Raji (cell line): Measurements from ENCODE around the gene SLIT3.

Experiments
- POLR2A ChIP-seq: IDR thresholded peaks from 2 replicates; pipeline ENCODE4 v1.6.1; 2011; ENCODE audit warnings: low read depth, low read length, control low read depth; ENCODE audit not compliant: insufficient read depth

SLIT3 gene

DNA sequence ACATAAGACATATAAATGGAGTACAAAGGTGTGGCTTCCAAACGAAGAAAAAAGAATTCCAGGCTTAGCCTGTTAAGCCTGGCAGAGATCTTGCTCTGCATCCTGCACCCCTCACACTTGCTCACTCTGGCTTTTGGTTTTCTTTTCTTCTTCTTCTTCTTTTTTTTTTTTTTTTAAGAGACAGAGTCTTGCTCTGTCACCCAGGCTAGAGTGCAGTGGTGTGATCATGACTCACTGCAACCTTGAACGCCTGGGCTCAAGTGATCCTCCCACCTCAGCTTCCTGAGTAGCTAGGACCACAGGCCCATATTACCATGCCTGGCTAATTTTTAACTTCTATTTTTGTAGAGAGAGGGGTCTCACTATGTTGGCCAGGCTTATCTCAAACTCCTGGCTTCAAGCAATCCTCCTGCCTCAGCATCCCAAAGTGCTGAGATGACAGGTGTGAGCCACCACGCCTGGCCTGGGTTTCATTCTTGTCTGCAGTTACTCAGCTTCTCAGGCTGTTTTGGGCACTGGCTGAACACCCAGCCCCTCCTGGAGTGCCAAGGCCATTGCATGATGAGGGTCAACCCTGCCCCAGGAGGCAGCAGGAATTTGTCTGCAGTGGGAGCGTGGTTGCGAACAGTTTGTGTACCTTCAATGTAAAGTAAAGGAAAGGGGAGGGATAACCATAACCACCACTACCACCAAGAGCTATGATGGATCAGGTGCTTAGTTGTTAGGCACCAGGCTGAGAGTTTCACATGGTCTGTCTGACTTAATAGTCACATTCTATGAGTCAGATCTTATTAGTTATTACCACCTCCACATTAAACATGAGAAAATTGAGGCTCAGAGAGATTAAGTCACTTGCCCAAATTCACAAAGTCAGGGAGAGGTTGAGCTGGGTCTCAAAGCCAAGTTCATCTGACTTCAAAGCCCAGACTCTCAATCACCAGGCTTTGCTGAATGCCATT, 502.6 kb downstream of the SLIT3 start:
- TF ChIP-seq POLR2A: no peak

GRCh38 chr5:168796593-168797580, 504.1 kb downstream of the SLIT3 start:
- no peak for TF ChIP-seq POLR2A

- TF ChIP-seq POLR2A: no peak
Measured at GRCh38 chr5:168796000-168796399, 504.9 kb downstream of the SLIT3 start.

DNA sequence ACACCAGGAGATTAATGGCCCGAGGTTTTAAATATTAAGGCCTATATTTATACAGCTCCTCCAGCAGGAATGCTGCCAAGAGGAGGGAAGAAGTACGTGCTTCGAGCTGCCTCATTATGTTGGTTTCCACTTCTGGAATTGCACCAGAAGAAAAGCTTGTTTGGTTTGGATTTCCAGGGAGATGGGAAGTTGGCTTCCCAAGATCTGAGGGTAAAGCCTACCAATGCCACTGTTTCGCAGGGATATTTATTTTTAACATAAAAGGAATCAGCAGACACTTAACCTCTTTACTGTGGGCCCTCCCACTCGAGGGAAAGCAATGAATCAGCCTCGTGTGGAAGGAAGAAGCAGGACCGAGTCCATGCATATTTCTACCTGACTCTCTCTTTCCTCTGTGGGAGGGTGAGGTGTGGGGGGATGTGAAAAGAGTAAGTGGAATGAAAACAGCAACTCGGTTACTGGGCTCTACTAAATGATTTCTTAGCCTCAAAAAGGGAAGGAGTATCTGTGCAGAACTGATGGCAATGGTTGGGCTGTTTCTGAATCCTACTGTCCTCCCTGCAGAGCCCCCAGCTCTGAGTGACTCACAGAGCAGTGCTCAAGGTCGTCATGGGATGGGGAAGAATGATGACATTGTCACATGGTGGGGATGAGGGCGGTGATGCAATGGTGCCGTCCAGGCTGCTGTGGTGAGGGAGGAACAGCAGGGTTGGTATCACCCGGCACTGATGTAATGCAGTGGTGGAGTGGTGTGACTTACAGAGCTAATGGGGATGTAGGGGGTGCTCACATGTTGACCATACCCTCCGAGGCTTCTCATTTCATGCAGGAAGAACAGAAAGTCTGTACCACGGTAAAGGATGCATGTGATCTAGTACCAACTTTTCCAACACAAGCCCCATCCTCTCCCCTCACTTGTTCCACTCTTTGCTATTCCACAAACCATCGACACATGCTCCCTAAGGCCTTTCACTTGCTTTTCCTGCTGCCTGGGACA, 506.8 kb downstream of the SLIT3 start:
- no peak for TF ChIP-seq POLR2A

DNA sequence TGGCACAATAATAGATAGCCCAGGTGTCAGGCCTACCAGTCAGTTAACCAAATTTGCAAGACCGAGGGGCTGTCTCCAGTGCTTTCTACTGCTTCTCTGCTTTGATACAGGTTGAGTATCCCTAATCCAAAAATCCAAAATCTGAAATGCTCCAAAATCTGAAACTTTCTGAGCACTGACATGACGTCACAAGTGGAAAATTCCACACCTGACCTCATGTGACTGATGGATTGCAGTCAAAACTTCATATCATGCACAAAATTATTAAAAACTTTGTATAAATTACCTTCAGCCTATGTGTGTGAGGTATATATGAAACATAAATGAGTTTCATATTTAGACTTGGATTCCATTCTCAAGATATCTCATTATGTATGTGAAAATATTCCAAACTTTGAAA, 508.3 kb downstream of the SLIT3 start:
- no peak for TF ChIP-seq POLR2A

DNA sequence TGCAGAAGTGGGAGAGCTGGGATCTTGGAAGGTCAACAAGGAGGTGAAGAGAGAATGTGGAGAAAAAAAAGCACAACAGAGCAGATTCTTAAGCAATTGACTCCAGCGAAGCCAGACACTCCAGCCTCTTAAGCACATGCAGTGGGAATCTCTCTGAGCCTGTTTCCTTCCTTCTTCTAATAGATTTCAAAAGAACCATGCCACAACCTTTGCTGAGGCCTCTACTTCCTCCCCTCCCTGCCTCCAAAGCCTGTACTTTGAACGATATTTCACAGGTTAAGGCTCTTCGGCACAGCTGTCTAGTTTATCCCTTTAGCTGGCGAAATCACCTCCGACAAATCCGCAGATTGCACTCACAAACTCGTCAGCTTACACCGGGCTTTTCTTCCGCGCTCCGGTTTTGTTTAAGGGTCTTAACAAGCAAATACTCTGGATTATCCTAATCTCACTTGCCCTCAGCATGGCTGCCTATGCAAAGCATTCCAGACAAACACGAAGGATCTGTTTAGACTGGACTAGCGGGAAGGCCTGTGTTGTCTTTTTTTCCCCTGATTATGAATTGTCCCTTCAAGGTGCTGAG, 510.2 kb downstream of the SLIT3 start:
- TF ChIP-seq POLR2A: no peak

DNA sequence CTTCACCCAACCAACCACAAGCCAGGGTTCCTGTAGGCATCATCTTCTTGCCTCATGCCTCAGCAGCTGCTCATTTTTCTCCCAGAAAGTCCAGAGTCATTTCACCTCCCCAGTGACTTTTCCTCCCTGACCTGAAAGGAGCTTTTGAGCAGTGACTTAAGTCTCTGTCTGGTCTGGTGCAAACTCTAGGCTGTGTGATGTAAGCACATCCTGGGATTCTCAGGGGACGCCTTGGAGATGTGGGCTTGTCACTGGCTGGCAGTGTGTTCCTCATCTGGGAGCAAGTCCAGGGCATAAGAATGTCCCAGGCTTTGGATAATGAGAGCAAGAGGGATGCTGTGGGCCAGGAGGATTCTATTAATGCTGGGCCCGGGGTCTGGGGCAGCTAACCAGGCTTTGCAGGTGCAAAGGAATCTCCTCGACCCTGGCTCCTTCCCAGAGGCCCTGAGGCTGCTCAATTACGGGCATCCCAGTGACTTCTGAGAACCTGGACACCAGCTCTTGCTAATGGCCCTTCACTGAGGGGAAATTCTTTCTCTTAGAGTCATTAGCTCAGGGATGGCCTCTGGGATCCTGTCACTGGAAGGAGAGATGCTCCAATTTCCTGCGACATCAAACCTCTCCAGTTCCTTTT, 510.8 kb downstream of the SLIT3 start:
- no peak for TF ChIP-seq POLR2A

DNA sequence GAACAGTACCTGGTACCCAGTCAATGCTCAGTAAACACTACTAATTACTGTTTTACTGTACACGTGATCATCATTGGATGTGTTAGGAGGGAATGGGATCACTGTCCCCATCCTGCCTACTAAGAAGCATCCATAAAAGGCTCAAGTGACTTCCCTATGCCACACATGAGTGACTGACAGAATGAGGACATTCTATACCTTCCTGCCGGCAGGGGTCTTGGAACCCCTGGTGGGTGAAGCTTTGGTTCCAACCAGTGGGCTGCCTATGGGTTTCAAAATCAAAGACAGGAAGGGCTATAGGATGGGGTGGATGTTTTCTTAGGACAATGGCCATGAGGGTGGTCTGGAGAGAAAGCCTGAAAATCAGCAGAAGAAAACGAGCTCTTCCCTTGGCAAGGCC, 512.2 kb downstream of the SLIT3 start:
- TF ChIP-seq POLR2A: no peak

DNA sequence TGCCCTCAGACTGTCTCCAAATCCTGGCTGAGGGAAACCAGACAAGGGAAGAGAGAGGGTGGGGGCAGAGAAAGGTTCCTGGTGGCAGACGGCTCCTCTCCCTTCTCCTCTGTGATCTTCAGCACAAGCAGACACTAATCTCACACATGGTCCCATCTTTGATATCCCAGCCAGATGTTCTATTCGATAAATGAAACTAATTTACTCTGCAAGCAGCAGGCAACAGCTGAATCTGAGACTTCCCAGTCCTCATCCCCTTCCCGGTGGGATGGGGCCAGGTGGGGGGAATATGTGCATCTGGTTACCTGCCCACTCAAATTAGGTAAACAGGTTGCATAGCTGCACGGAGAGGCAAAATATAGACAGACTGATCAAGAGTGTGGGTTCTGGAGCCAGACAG, 512.8 kb downstream of the SLIT3 start:
- no peak for TF ChIP-seq POLR2A

DNA sequence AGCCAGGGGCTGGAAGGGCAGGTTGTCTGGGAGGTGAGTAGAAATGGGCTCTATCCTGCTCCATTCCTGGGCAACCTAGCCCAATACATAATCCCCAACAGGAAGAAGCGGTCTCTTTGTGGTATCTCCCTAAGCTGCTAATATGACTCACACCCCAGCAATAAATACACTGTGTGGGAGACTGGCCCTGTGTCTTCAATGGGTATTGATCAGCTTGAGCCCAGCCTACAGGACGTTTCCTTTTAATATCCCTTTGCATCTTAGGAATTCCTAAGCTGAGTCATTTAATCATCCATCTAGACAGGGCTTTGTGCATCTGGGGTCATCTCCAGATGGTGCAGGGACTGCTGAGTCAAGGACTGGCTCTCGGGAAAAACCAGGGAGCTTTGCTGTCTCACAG, 514.8 kb downstream of the SLIT3 start:
- no peak for TF ChIP-seq POLR2A

DNA sequence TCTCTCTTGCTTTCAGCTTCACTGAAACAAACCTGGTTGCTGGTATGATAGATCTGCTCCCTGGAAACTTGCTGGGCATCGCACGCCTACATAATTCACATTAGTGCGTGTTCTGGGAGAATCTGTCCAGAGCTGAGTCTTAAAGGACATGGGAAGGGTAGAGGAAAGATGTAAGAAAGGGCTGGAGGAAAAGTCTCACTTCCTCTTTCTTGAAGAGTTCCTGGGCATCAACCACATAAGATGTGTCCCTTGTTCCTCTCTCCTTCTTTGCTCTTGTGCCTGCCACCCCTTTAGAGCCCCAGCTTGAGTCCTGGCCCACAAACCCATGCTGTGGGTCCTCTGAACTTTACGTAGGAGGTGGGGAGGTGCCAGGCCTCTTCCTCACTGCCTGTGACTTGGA, 516.5 kb downstream of the SLIT3 start:
- no peak for TF ChIP-seq POLR2A

GRCh38 chr5:168781941-168782571, 518.9 kb downstream of the SLIT3 start:
- TF ChIP-seq POLR2A: no peak

DNA sequence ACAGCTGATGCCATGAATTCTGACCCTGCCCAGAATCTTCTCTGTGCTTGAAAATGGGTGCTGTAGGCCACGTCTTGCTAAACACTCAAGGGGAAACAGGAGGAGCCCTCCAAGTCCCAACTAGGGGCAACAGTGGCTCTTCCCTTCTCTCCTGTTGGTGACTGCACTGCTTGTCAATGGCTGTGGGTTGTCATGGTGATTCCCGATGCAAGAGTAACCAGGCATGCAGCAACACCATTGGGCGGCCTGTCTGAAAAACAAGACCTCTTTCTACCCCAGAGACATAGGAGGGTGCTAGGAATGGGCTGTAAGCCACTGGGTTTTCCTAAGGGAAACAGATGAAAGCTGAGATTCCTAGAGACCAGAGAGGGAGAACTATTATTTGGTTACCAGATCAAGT, 520.1 kb downstream of the SLIT3 start:
- no peak for TF ChIP-seq POLR2A
